NB4 (cell line): Measurements from ENCODE around the gene MRS2.

ENCODE experiments used
- DNase-seq: peaks from one replicate; pipeline ENCODE4 v3.0.0; 2010; ENCODE audit warnings: low read depth
- H3K4me3 ChIP-seq: one replicate; pipeline ENCODE4 v1.5.1; 2011; ENCODE audit warnings: mild to moderate bottlenecking, low read depth, low read length, moderate library complexity
- CTCF ChIP-seq: IDR thresholded peaks from one replicate; pipeline ENCODE4 v1.5.1; 2012; ENCODE audit warnings: low read depth, low read length
- MAX ChIP-seq: IDR thresholded peaks from 2 replicates; pipeline ENCODE4 v1.6.1; 2011; ENCODE audit warnings: low read depth, low read length
- MYC ChIP-seq: IDR thresholded peaks from 2 replicates; pipeline ENCODE4 v1.6.1; 2011; ENCODE audit warnings: low read depth, low read length
- POLR2A ChIP-seq: IDR thresholded peaks from 2 replicates; pipeline ENCODE4 v1.6.1; 2011; ENCODE audit warnings: mild to moderate bottlenecking; ENCODE audit not compliant: insufficient read length; ENCODE audit errors: extremely low read depth

Gene MRS2

GRCh38 chr6:24432611-24433010 lies 29.9 kb downstream of the MRS2 start:
- TF ChIP-seq MAX, result no peak
- TF ChIP-seq POLR2A, result no peak
- TF ChIP-seq MYC, result no peak
- TF ChIP-seq CTCF, result no peak
- no peak overlapping the region for H3K4me3 ChIP-seq
- no peak for DNase-seq

GRCh38 chr6:24436979-24437378 lies 34.2 kb downstream of the MRS2 start:
- H3K4me3 ChIP-seq, result no peak overlapping the region
- DNase-seq, result no peak
- TF ChIP-seq CTCF (no peak), MAX (no peak), MYC (no peak), POLR2A (no peak)

DNA sequence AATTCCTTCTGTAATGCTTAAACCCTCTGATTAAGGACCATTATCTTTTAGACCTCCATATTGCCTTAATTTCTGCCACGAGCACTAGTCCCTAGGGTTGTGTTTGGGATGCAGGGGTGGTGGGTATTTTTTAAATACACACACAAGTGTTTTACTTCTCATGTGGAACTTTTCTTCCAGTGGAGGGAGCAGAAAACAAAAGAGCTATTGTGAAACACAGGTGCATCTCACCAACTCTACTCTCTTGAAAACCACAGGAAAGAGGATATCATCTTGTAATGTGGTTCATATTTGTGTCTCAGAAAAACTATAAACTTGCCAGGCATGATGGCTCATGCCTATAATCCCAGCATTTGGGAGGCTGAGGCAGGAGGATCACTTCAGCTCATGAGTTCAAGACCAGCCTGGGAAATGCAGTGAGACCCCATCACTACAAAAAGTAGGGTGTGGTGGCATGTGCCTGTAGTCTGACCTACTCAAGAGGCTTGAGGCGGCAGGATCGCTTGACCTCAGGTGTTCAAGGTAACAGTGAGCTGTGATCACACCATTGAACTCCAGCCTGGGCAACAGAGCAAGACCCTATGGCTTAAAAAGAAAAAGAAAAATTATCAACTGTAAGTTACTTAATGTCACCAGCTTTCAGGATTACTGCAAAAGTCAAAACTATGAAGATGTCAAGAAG lies 37.3 kb downstream of the MRS2 start:
- no peak overlapping the region for H3K4me3 ChIP-seq
- DNase-seq, result no peak
- TF ChIP-seq POLR2A, result no peak

- DNase-seq, result no peak
- H3K4me3 ChIP-seq, result no peak overlapping the region
- TF ChIP-seq POLR2A (no peak), MAX (no peak), MYC (no peak), CTCF (no peak)
Measured at GRCh38 chr6:24440897-24441598, 38.3 kb downstream of the MRS2 start.

DNA sequence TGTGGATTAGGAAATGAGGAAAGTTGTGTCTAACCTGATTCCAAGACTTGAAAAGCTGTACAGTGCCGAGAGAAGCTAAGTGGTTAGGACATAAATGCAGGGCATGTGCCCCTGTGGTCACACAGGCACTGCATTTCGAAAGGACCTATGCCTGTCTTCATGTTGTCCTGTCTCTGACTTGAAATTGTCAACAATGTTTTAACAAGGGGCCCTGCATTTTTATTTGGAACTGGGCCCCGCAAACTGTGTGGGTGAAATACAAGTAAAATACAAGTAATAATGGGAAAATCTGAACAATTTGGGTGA lies 38.8 kb downstream of the MRS2 start:
- TF ChIP-seq MAX (no peak), POLR2A (no peak), CTCF (no peak), MYC (no peak)
- H3K4me3 ChIP-seq, result no peak overlapping the region
- DNase-seq, result no peak

GRCh38 chr6:24444588-24444987 lies 41.9 kb downstream of the MRS2 start:
- no peak for DNase-seq
- no peak for TF ChIP-seq POLR2A
- TF ChIP-seq MYC, result no peak
- no peak for TF ChIP-seq CTCF
- TF ChIP-seq MAX, result no peak
- no peak overlapping the region for H3K4me3 ChIP-seq
